BE2C (cell line): ENCODE results near the gene DOK6.
"Not testable (repeated sequence)": the region's sequence is repeated elsewhere in the genome, so short reads cannot be mapped to it uniquely, and the experiment has no call there.

ENCODE experiments used
- DNase-seq: peaks from one replicate; pipeline ENCODE4 v3.0.0-alpha.2; 2020
- H3K27me3 ChIP-seq: fragments of 250-450 bp; sonication (Bioruptor Pico); 2 replicates; pipeline ENCODE4 v1.5.1; 2020; ENCODE audit warnings: mild to moderate bottlenecking
- H3K36me3 ChIP-seq: fragments of 250-450 bp; sonication (Bioruptor Pico); 2 replicates; pipeline ENCODE4 v1.5.1; 2020; ENCODE audit warnings: mild to moderate bottlenecking
- H3K4me1 ChIP-seq: fragments of 250-450 bp; sonication (Bioruptor Pico); 2 replicates; pipeline ENCODE4 v1.5.1; 2020
- H3K4me3 ChIP-seq: 2 replicates; pipeline ENCODE4 v1.5.1; 2011; ENCODE audit warnings: low read depth, low read length
- H3K9me3 ChIP-seq: fragments of 250-450 bp; sonication (Bioruptor Pico); 2 replicates; pipeline ENCODE4 v1.5.1; 2020
- CTCF ChIP-seq: IDR thresholded peaks from 2 replicates; pipeline ENCODE4 v1.5.1; 2012; ENCODE audit warnings: mild to moderate bottlenecking, low read depth, low read length

DOK6 gene

DNA sequence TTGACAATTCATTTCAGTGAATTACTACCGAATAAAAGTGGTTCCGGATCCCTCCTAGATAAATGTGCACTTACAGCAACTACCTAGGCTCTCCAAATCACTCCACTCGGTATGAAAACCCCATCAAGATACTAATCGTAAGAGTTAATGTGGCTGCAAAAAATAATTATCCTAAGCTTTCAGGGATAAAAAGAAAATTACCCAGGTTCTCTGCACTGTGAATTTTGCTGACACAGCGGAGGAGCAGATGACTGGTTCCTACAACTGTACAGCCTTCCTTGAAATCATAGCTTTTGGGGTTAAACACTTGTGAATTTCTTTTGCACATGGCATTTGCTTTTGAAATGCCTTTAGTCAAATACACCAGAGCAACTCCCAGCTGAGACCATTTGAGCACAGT lies 442.3 kb downstream of the DOK6 start:
- Histone ChIP-seq H3K4me1 (no peaks in the 10 kb centered on the region), H3K27me3 (no peaks in the 10 kb centered on the region), H3K9me3 (no peaks in the 10 kb centered on the region), H3K4me3 (no peak overlapping the region), H3K36me3 (no peaks in the 10 kb centered on the region)
- no peak for DNase-seq
- no peak for TF ChIP-seq CTCF

DNA sequence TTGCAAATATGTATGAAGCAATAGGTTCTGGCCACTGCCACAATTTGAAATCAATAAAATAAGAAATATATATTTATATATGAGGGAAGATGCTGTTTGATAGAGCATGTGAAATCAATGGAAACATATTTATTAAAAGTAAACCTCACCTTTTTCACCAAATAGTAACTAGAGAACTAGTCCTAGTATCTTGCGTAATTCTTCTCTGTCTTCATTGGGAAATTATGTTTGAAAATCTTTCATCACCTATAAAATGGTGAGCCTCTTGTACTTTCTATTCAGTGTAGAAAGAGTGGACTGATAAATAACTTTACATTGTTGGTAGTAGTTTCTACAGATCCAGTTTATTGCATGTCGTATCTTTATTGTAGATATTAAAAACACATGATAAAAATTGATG lies 444.0 kb downstream of the DOK6 start:
- Histone ChIP-seq H3K36me3 (no peaks in the 10 kb centered on the region), H3K4me3 (no peak overlapping the region), H3K27me3 (no peaks in the 10 kb centered on the region), H3K9me3 (no peaks in the 10 kb centered on the region), H3K4me1 (no peaks in the 10 kb centered on the region)
- TF ChIP-seq CTCF: no peak
- DNase-seq: no peak

DNA sequence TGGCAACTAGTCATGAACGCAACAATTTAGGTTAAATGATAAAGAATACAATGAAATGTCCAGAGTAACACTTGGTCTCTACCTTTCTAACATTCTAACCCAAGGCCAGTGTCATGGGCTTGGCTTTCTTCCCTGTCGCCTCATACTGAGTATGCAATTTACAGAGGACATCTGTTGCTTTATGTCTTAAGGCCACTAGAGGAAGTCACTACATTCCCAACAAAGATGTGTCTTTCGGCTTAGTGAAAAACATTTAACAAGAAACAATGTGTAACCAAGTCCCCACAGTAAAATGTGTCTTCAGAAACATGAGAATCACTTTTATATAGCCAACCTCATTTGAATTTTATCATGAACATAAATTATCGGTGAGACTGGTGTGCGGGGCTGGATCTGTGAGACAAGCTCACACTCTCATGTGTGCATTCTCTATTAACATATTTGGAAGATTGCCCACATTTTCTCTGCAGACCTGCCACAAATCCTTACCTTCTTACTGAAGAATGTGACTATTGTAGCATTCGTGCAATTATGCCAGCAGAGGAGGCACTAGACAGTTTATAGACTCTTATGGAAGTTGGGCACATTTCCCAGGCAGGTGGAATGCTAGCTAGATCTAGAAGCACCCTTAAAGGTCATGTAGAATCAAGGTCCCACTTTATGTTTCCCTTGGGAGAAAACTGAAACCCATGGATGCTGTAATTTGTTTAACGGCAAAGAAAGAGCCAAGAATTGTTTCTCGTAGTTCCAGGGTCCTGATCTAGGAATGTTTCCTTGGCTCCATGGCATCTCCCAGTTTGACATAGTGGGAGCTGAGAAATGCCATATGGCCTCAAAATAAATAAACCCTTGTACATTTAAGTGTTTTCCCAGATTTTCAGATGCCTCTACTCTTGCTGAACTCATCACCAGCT lies 445.2 kb downstream of the DOK6 start:
- Histone ChIP-seq H3K4me3 (no peak overlapping the region), H3K36me3 (no peaks in the 10 kb centered on the region), H3K27me3 (no peaks in the 10 kb centered on the region), H3K9me3 (no peaks in the 10 kb centered on the region), H3K4me1 (no peaks in the 10 kb centered on the region)
- no peak for TF ChIP-seq CTCF
- no peak for DNase-seq

DNA sequence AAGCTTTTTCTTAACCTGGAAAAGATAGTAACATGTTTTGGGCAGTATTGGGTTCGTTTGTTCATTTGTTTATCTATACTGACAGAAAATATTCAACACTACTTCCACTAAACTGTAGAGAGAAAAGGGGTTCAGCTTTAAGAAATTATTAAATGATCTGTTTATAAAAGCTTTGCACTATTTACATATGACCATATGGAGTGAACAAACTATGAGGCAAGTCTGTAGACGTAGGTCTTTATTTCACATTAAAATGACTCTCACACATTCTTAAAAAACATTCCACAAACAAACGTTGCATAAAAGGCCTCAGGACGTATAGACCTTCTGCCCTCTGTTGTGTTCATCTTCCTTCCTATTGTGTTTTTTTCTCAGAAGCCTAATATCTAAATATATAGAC lies 452.4 kb downstream of the DOK6 start:
- Histone ChIP-seq H3K4me1 (no peaks in the 10 kb centered on the region), H3K36me3 (no peaks in the 10 kb centered on the region), H3K4me3 (no peak overlapping the region), H3K9me3 (no peaks in the 10 kb centered on the region), H3K27me3 (no peaks in the 10 kb centered on the region)
- no peak for TF ChIP-seq CTCF
- no peak for DNase-seq

- TF ChIP-seq CTCF: no peak
- H3K9me3 ChIP-seq: no peaks in the 10 kb centered on the region
- no peaks in the 10 kb centered on the region for H3K27me3 ChIP-seq
- DNase-seq: no peak
- no peaks in the 10 kb centered on the region for H3K4me1 ChIP-seq
- H3K36me3 ChIP-seq: no peaks in the 10 kb centered on the region
- no peak overlapping the region for H3K4me3 ChIP-seq
These were observed 453.8 kb downstream of the DOK6 start for GRCh38 chr18:69854455-69854854.

- DNase-seq: no peak
- H3K27me3 ChIP-seq: no peaks in the 10 kb centered on the region
- no peaks in the 10 kb centered on the region for H3K4me1 ChIP-seq
- TF ChIP-seq CTCF: no peak
- no peak overlapping the region for H3K4me3 ChIP-seq
- H3K9me3 ChIP-seq: no peaks in the 10 kb centered on the region
- no peaks in the 10 kb centered on the region for H3K36me3 ChIP-seq
These were observed 458.2 kb downstream of the DOK6 start for GRCh38 chr18:69858897-69859296.

DNA sequence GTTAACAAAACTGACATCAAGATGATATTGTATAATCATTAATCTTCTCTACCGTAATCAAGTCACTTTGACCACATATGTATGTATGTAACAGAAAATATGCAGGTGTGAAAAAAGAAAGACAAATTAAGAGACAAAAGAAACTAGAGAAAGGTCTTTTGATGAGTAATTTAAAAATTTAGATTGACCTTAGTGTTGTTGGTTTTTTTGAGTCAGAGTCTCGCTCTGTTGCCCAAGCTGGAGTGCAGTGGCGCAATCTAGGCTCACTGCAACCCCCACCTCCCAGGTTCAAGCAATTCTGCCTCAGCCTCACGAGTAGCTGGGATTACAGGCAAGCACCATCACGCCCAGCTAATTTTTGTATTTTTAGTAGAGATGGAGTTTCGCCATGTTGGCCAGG lies 464.1 kb downstream of the DOK6 start:
- H3K4me1 ChIP-seq, H3K9me3 ChIP-seq, DNase-seq, H3K36me3 ChIP-seq, H3K4me3 ChIP-seq, H3K27me3 ChIP-seq: not testable (repeated sequence)
